Upper lobe of left lung (tissue), 6 donors: ENCODE measurements around the gene MLLT1. TPM values are rescaled to one million over a fixed set of nuclear protein-coding genes. Genes with fewer than 3 reads are reported as not detected.

Source experiments
- ATAC-seq, 2 donors: fragments of 200-7000 bp; cut with Tn5 transposase; one replicate each; pipeline ENCODE4 v1.9.1; 2022; ENCODE audit warnings: mild to moderate bottlenecking in 2 of 2, moderate library complexity in 2 of 2; ENCODE audit not compliant: low FRiP score in 2 of 2
- DNase-seq, 2 donors: peaks; one replicate each; pipeline ENCODE4 v3.0.0-alpha.2; 2019 to 2020
- H3K27ac ChIP-seq, 4 donors: fragments of 200-600 bp; sonication (generic); one replicate each; pipeline ENCODE4 v1.5.1; 2016 to 2019
- H3K27me3 ChIP-seq, 4 donors: fragments of 200-600 bp; sonication (generic); one replicate each; pipeline ENCODE4 v1.5.1; 2017 to 2019
- H3K36me3 ChIP-seq, 4 donors: fragments of 200-600 bp; sonication (generic); one replicate each; pipeline ENCODE4 v1.5.1; 2016 to 2019
- H3K4me1 ChIP-seq, 4 donors: fragments of 200-600 bp; sonication (generic); one replicate each; pipeline ENCODE4 v1.5.1; 2018 to 2019
- H3K4me3 ChIP-seq, 4 donors: fragments of 200-600 bp; sonication (generic); one replicate each; pipeline ENCODE4 v1.5.1; 2017 to 2019; ENCODE audit warnings: mild to moderate bottlenecking in 2 of 4, moderate library complexity in 1 of 4
- H3K9me3 ChIP-seq, 4 donors: fragments of 200-600 bp; sonication (generic); one replicate each; pipeline ENCODE4 v1.5.1; 2018 to 2019
- EP300 ChIP-seq, 4 donors: sonication (generic); formaldehyde crosslinking; IDR thresholded peaks; one replicate each; pipeline ENCODE4 v1.5.1; 2017; ENCODE audit warnings: antibody characterized with exemption in 4 of 4, control low read depth in 2 of 4
- POLR2A ChIP-seq, 4 donors: fragments of 450-650 bp; IDR thresholded peaks; one replicate each; pipeline ENCODE4 v1.5.1; 2016 to 2017; ENCODE audit warnings: antibody characterized with exemption in 4 of 4, mild to moderate bottlenecking in 2 of 4
- POLR2AphosphoS5 ChIP-seq, 2 donors: sonication (generic); formaldehyde crosslinking; IDR thresholded peaks; one replicate each; pipeline ENCODE4 v1.5.1; 2017; ENCODE audit warnings: antibody characterized with exemption in 2 of 2
- WGBS, 2 donors: methylation state at CpG; one replicate each; pipeline ENCODE4 v1.1.5; 2017 to 2018; 5-methylcytosine and 5-hydroxymethylcytosine counted together
- total RNA-seq, 6 donors: library from RNA; depleted of rRNA in 4 of 6; stranded (reverse); fragments of >200 nt in 4 of 6; gene quantifications; one replicate each; pipeline versions ENCODE4 v1.1.0 to v1.2.1, GENCODE V29; 2016 to 2021
- TF ChIP-seq, protein P1 (sequence below), 6 experiments: fragments of 450-650 bp in 4 of 6; fragments of 200-600 bp in 2 of 6; sonication (generic) in 2 of 6; IDR thresholded peaks; one replicate each; pipeline ENCODE4 v1.5.1; 2016 to 2019; ENCODE audit warnings: antibody characterized with exemption in 6 of 6
- donor health status: DM: no; HTN: no; CAD: no; lungs with moderate emphysema.
- donor health status: DM: no; HTN: yes; CAD: no; lungs with severe emphysema.

MLLT1 gene
- total RNA-seq, 6 donors from 2014 or later: 22.1 to 98.9 (median 49.3) TPM

DNA sequence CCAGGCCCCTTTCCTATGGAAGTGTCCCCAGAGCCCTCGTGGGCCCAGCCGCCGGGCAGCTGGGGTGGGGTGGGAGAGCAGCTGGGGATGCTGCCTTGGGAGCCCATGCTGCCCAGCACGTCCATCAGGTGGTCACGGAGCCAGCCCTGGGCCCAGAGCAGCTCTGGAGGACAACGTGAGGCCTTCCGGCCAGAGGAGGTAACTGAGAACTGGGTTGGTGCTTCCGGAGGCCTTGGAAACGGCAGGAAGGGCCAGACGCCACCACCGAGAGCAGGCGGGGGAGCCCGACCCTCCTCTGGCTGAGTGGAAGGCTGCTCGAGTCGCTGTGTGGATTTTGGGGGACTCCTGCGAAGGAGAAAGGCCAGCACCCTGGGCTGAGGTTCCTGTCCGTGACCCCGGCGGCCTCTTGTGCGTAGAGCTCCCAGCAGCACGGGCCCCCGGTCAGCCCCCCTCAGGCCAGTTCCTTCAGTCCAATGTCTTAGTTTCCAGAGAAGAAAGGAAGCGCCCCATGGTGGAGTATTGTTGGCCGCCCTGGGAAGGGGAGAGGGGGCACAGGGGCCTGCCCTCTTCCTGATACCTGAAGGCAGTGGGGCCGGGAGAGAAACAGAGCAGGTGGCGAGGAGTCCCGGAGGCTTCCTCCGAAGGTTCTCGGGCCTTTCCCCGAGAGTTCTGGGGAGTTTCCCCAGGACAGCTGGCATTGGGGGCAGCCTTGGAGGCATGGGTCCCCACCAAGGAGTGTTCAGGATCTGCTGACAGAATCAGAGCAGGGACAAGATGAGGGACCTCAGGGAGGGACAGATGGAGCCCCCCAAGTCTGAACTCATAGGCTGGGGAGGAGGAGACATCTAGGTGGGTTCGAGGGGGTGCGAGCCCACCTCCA is 68.8 kb downstream of the MLLT1 start:
- H3K36me3 ChIP-seq: peaks cover 6 to 50% (median 35%) of the 10 kb centered on the region in 4 donors

DNA sequence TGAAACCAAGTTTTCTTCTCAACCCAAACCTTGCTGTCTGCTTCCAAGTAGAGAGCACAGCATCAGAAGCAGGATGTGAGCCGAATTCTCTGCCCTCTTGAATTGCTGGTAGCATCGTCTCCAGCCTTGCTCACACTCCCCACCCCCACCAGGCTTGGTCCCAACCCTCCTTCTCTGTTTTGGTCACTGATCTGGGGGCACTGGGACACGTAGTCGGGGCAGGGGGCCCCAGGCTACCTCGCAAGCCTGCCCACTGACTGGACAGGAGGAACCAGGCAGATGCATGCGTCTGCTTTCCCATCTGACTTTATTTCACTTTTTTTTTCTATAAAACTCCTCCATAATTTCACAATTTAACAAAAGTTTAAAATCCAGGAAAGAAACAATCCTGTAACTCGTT is 69.7 kb downstream of the MLLT1 start:
- DNase-seq (no peak), ATAC-seq (no peak)
- Histone ChIP-seq H3K27ac (peak overlapping the region in 1 of 4 donors; percentile 70), H3K27me3 (no peaks in the 10 kb centered on the region), H3K4me1 (peaks cover 0 to 9% (median 2%) of the 10 kb centered on the region in 4 donors), H3K4me3 (no peak overlapping the region), H3K9me3 (no peaks in the 10 kb centered on the region), H3K36me3 (peaks cover 6 to 42% (median 27%) of the 10 kb centered on the region in 4 donors)
- TF ChIP-seq EP300 (IDR thresholded peaks at IDR 0.05): no peak
- TF ChIP-seq POLR2A (IDR thresholded peaks at IDR 0.05): no peak
- no peak for TF ChIP-seq POLR2AphosphoS5 (IDR thresholded peaks at IDR 0.05)
- TF ChIP-seq, protein P1, sequence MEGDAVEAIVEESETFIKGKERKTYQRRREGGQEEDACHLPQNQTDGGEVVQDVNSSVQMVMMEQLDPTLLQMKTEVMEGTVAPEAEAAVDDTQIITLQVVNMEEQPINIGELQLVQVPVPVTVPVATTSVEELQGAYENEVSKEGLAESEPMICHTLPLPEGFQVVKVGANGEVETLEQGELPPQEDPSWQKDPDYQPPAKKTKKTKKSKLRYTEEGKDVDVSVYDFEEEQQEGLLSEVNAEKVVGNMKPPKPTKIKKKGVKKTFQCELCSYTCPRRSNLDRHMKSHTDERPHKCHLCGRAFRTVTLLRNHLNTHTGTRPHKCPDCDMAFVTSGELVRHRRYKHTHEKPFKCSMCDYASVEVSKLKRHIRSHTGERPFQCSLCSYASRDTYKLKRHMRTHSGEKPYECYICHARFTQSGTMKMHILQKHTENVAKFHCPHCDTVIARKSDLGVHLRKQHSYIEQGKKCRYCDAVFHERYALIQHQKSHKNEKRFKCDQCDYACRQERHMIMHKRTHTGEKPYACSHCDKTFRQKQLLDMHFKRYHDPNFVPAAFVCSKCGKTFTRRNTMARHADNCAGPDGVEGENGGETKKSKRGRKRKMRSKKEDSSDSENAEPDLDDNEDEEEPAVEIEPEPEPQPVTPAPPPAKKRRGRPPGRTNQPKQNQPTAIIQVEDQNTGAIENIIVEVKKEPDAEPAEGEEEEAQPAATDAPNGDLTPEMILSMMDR (IDR thresholded peaks at IDR 0.05): no peak
- 86 to 92% methylated on average over 7 of the region's 7 CpGs for WGBS, 2 donors

More for the DNA sequence above, 68.8 kb downstream of the MLLT1 start:
- no peak overlapping the region for H3K4me3 ChIP-seq
- DNase-seq (peak in 1 of 2 donors; percentile 76), ATAC-seq (no peak)
- H3K27me3 ChIP-seq: no peaks in the 10 kb centered on the region
- peak overlapping the region in 2 of 4 donors; percentile 28 to 70 for H3K27ac ChIP-seq
- no peaks in the 10 kb centered on the region for H3K9me3 ChIP-seq
- no peak for TF ChIP-seq EP300 (IDR thresholded peaks at IDR 0.05)
- TF ChIP-seq POLR2AphosphoS5 (IDR thresholded peaks at IDR 0.05): no peak
- TF ChIP-seq POLR2A (IDR thresholded peaks at IDR 0.05): no peak
- TF ChIP-seq, protein P1 (IDR thresholded peaks at IDR 0.05): no peak
- peaks cover 0 to 9% (median 3%) of the 10 kb centered on the region in 4 donors for H3K4me1 ChIP-seq
- WGBS, 2 donors: 77 to 83% methylated on average over 20 to 32 of the region's 32 CpGs

DNA sequence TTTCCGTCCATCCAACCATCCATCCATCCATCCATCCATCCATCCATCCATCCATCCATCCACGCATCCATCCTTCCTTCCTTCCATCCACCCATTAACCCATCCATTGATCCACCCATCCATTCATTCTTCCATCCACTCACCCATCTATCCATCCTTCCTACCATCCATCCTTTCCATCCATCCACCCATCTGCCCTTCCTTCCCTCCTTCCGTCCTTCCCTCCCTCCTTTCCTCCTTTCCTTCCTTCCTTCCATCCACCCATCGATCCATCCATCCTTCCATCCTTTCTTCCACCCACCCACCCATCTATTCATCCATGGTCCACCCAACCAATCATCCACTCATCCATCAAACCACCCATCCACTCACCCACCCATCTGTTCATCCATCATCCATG is 70.1 kb downstream of the MLLT1 start:
- Histone ChIP-seq H3K36me3 (peaks cover 6 to 38% (median 23%) of the 10 kb centered on the region in 4 donors), H3K4me1 (peaks cover 0 to 9% (median 2%) of the 10 kb centered on the region in 4 donors), H3K27ac (no peak overlapping the region), H3K4me3 (no peak overlapping the region), H3K9me3 (no peaks in the 10 kb centered on the region), H3K27me3 (no peaks in the 10 kb centered on the region)
- WGBS, 2 donors: 67 to 98% methylated on average over 4 of the region's 4 CpGs
- TF ChIP-seq POLR2AphosphoS5 (IDR thresholded peaks at IDR 0.05) (no peak), EP300 (IDR thresholded peaks at IDR 0.05) (no peak), POLR2A (IDR thresholded peaks at IDR 0.05) (no peak)
- TF ChIP-seq, protein P1 (IDR thresholded peaks at IDR 0.05): no peak
- no peak for DNase-seq
- no peak for ATAC-seq

DNA sequence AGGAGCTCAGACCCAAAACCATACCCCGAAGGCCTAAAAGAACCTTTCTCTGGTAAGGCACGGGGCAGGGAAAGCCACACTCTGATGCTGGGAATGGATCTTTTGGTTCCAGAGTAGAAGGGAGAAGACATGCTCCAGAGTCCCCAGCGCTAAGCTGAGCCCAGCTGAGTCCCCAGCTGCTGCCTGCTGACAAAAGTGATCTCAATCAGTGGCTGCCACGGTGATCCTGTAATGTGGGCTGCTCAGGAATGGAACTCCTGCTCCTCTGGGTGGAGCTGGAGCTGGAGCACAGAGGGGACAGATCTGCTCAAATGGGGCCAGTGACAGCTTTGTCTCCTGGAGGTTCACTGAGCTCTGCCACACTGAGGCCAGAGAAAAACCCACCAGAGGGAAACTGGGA is 70.5 kb downstream of the MLLT1 start:
- 85 to 100% methylated on average over 3 to 4 of the region's 4 CpGs for WGBS, 2 donors
- DNase-seq: no peak

More for the DNA sequence above, 70.5 kb downstream of the MLLT1 start:
- Histone ChIP-seq H3K4me1 (peaks cover 0 to 9% (median 3%) of the 10 kb centered on the region in 4 donors), H3K4me3 (no peak overlapping the region), H3K9me3 (no peaks in the 10 kb centered on the region), H3K27me3 (no peaks in the 10 kb centered on the region), H3K27ac (no peak overlapping the region), H3K36me3 (peaks cover 6 to 33% (median 21%) of the 10 kb centered on the region in 4 donors)
- no peak for ATAC-seq
- TF ChIP-seq POLR2AphosphoS5 (IDR thresholded peaks at IDR 0.05) (no peak), EP300 (IDR thresholded peaks at IDR 0.05) (no peak), POLR2A (IDR thresholded peaks at IDR 0.05) (no peak)
- TF ChIP-seq, protein P1 (IDR thresholded peaks at IDR 0.05): no peak
